ENCODE measurements around the gene RNF31. TPM values are rescaled to one million over a fixed set of nuclear protein-coding genes. Genes with fewer than 3 reads are reported as not detected.

The RNF31 gene
- total and polyA plus RNA-seq, 2 of the 13 experiments (the other 11 are each of a cell fraction or from before 2014, with no cell fraction given) = 48.2 to 86.8 TPM

- TF ChIP-seq NFE2 (CRISPR knock-in tag; IDR thresholded peaks at IDR 0.05) (no peak), RXRA (CRISPR knock-in tag; IDR thresholded peaks at IDR 0.05) (no peak), FOXA3 (CRISPR knock-in tag; IDR thresholded peaks at IDR 0.05) (peak; percentile 30; the same call in 1 of the 2 replicates), ZNF879 (CRISPR knock-in tag; IDR thresholded peaks at IDR 0.05) (peak; percentile 24; the same call in 1 of the 2 replicates), MAX (IDR thresholded peaks at IDR 0.05) (no peak), ZNF646 (CRISPR knock-in tag; IDR thresholded peaks at IDR 0.05) (no peak), ZNF460 (CRISPR knock-in tag; IDR thresholded peaks at IDR 0.05; ENCODE audit: borderline replicate concordance) (no peak), GABPB1 (CRISPR knock-in tag; IDR thresholded peaks at IDR 0.05) (no peak), ZNF7 (CRISPR knock-in tag; IDR thresholded peaks at IDR 0.05) (no peak), SMC3 (IDR thresholded peaks at IDR 0.05; ENCODE audit: low read length) (no peak), ZHX1 (CRISPR knock-in tag; IDR thresholded peaks at IDR 0.05; ENCODE audit: low read depth) (no peak), ZNF253 (CRISPR knock-in tag; IDR thresholded peaks at IDR 0.05; ENCODE audit: borderline replicate concordance) (no peak), ZMAT5 (CRISPR knock-in tag; IDR thresholded peaks at IDR 0.05; ENCODE audit: borderline replicate concordance, low read depth) (no peak), PRMT3 (CRISPR knock-in tag; IDR thresholded peaks at IDR 0.05; ENCODE audit: borderline replicate concordance, low read depth) (no peak), ZNF737 (CRISPR knock-in tag; IDR thresholded peaks at IDR 0.05; ENCODE audit: borderline replicate concordance) (no peak), GMEB2 (CRISPR knock-in tag; IDR thresholded peaks at IDR 0.05; ENCODE audit: low read depth) (no peak), THYN1 (CRISPR knock-in tag; IDR thresholded peaks at IDR 0.05; ENCODE audit: borderline replicate concordance, low read depth) (no peak), ZSCAN31 (CRISPR knock-in tag; IDR thresholded peaks at IDR 0.05; ENCODE audit: low read depth) (no peak), GTF3A (CRISPR knock-in tag; conservative IDR thresholded peaks at IDR 0.05) (no peak), MTF2 (CRISPR knock-in tag; IDR thresholded peaks at IDR 0.05; ENCODE audit: borderline replicate concordance) (peak; percentile 32; the same call in 1 of the 2 replicates)
These were observed 36.8 kb upstream of the RNF31 start (continued) for GRCh38 chr14:24110523-24110922.

All from HepG2 (cell line).